HT-29 (cell line): ENCODE data around the gene SUGP1. TPM values are rescaled to one million over a fixed set of nuclear protein-coding genes. Genes with fewer than 3 reads are reported as not detected.
"Not testable (repeated sequence)": the region's sequence is repeated elsewhere in the genome, so short reads cannot be mapped to it uniquely, and the experiment has no call there.

ENCODE experiments used
- DNase-seq: peaks from one replicate; pipeline ENCODE4 v3.0.0-alpha.2; 2015; ENCODE audit warnings: low spot score
- total RNA-seq: library from RNA; depleted of rRNA; stranded (reverse); fragments of >200 nt; shearing (Covaris generic); gene quantifications from 2 replicates; pipeline ENCODE4 v1.2.3, GENCODE V29; 2014; rRNA removed

SUGP1 gene, protein sequence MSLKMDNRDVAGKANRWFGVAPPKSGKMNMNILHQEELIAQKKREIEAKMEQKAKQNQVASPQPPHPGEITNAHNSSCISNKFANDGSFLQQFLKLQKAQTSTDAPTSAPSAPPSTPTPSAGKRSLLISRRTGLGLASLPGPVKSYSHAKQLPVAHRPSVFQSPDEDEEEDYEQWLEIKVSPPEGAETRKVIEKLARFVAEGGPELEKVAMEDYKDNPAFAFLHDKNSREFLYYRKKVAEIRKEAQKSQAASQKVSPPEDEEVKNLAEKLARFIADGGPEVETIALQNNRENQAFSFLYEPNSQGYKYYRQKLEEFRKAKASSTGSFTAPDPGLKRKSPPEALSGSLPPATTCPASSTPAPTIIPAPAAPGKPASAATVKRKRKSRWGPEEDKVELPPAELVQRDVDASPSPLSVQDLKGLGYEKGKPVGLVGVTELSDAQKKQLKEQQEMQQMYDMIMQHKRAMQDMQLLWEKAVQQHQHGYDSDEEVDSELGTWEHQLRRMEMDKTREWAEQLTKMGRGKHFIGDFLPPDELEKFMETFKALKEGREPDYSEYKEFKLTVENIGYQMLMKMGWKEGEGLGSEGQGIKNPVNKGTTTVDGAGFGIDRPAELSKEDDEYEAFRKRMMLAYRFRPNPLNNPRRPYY
- total RNA-seq: 27.8 and 35.2 TPM in 2 replicates

DNA sequence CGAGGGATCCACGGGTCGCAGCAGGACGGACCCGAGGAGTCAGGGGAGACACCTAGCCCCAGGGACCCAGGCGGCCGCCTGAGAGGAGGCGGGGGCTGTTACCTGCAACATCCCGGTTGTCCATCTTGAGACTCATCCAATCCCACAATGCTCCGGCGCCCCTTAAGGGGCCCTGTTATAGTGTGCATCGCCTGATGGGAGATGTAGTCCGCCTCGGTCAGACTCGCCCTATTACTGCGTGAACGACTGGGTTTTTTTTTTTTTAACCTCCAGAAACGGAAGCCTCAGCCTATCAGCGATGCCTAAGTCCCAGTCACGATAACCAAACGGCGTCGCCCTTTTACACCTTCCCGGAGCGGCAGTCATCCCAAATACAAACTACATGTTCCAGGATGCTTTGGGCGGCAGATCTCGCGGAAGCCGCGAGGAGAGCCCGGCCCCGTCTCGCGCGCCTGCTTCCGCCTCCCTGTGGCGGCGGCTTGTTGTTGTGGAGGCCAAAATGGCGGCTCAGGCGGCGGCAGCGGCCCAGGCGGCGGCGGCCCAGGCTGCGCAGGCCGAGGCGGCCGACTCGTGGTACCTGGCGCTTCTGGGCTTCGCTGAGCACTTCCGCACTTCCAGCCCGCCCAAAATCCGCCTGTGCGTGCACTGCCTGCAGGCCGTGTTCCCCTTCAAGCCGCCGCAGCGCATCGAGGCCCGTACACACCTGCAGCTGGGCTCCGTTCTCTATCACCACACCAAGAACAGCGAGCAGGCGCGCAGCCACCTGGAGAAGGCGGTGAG is at the start of gene SUGP1, which contains the start of gene MAU2:
TSS of gene SUGP1 (minus strand) at position 149 of the 780 bp plus-strand sequence. CDS start at position 136, 13 bp downstream.
TSS of gene MAU2 (plus strand) at position 469 of the 780 bp plus-strand sequence. CDS start at position 500, 31 bp downstream.
- peak; percentile 84 for DNase-seq

DNA sequence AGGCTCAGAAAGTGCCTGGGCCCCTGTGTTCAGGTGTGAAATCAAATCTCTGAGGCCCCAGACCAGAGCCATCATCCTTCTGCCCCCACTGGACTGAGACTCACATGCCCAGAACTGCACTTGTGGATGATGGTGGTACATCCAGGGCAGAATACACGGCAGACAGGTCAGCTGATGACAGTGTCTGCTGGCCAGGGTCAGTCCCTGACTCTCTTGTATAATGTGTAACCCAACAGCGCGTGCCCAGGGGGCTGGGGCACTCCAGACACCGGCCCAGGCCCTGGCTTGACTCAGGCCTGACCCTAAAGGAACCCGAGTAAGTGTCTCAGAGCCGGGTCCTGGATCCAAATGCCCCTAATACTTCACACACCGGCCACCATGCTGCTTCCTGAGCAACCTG is 47.8 kb upstream of the SUGP1 start:
- DNase-seq: no peak

DNA sequence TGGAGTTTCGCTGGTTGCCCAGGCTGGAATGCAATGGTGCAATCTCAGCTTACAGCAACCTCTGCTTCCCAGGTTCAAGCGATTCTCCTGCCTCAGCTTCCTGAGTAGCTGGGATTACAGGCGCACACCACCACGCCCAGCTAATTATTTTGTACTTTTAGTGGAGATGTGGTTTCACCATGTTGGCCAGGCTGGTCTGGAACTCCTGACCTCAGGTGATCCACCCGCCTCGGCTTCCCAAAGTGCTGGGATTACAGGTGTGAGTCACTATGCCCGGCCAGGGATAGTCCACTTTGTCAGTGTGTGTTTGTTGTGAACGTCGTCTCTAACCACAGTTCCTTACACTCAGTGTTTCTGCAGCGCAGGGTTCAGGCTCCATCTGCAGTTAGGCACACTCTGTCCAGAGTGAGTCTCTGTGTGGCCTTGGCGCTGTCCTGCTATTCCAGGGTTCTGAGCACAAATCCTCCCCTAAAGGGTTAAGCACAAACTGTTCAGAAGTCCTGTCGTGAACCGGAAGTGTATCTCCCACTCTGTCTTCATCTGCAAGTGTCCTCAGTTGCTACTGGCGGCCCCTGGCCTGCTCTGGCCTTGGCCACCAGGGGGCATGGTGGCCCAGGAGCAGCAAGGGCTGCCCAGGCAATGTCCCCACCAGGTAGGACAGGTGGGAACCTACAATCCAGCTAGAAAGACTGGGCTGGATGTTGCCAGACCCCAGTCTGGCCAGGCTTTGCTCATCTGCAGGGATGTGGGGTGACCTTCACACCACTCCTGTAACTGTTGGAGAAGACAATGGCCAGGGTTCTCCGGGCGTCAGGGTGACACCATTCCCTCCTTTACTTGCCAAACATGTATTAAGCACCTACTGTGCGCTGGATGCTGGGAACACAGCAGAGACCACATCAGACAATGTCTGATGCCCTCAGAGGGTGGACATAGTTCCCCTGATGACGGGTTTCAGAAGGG is 46.4 kb upstream of the SUGP1 start:
- DNase-seq: peak; percentile 87

DNA sequence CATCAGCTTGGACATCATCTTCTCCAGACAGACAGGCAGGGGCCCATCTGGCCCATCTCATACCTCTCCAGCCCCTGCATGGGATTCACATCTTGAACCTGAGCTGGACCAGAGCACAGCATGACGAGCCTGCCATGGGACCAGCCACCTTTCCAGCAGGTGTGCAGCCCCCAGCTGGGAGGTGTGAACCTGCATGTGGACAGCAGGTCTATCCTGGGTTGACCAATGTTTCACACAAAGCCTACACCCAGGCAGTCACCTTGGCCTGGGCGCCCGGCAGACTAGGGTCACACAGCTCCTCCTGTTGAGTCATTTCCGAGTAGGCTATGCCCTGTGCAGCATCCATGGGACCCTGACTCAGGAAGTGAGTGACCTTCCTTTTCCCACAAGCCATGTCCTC is 41.8 kb upstream of the SUGP1 start:
- no peak for DNase-seq

DNA sequence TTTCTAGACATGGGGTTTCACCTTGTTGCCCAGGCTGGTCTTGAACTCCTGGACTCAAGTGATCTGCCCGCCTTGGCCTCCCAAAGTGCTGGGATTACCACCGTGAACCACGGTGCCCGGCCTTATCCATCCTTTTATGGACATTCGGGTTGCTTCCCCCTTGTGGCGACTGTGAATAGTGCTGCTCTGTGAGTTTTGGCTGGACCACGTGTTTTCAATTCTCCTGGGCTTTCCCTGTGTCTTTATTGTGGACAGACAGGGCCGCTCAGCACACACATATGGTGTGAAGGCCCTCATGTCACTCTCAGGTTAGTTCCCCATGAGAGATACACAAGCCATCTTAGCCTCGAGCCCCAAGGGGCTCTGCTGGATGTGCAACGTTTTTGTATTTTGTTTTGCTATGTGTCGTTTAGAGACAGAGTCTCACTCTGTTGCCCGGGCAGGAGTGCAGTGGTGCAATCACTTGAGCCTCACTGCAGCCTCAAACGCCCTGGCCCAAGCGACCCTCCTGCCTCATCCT is 40.8 kb upstream of the SUGP1 start:
- peak; percentile 84 for DNase-seq

DNA sequence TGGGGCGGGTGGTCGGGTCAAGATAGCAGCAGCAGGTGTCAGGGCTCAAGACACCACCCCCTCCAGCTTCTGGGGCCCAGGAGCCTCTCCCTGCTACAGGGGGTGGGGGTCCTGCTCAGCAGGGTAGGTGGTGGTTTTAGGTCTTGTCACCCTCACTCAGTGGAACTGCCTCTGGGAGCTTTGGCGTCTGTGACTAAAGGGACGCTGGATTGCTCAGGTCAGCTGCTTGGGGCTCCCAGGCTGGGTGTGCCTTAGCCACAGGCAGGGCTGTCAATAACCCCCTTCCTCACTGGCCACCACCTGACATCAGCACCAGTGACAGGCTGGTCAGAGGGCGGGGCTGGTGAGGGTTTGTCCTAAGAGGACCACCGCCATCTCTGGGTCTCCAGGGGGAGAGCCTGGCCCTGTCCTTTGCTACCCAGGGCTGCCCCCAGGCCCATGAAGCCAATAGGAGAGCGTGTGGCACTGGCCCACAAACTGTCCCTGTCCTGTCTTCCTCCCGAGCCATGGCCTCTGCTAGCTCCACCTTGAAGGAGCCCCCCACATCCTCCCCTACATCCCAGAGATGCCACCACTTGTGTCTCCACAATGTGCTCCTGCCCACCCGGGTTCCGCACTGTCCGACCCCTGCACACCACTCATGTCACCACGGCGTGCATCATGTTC is 36.7 kb upstream of the SUGP1 start:
- no peak for DNase-seq

DNA sequence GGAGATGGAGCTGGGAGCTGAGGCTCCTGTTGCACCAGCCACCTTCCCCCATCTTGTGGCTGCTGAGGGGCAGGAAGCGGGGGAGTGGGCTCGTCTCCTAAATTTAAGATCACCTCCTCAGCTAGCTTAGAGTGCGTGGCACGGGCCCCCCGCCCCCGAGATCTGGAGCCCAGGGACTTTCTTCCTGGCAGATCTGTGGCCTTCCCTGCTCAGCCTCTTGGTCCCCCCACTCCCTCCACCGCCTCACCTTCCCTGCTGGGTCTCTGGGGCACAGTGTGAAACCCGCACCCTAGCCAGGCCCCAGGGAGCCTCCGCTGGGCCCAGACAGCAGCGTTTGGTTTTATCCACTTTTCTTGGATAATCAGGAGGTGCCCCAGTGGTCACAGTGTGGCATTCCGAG is 36.2 kb upstream of the SUGP1 start:
- DNase-seq: no peak

DNA sequence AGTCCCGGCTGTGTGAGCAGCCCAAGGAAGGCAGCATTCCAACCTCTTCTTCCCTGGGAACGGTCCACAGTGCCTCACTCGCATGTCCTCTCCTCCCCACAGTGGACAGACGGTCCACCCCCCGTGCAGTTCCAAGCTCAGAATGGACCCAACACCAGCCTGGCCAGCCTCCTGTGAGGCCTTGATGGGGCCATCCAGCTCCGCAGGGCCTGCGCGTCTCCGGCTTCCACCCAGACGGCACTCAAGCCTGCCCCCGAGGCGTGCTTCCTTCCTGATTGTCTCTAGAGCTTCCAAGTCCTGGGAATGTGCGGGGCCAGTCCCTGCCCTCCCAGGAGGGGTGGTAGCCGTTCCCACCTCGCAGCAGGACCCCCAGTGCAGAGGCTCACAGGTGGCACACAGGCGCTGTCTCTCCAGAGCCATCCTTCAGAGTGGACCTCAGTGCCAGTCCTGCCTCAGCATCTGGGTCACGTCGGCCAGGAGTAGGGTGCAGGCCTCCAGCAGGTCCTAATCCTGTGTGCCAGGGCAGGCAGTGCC is 35.4 kb upstream of the SUGP1 start:
- DNase-seq: no peak

DNA sequence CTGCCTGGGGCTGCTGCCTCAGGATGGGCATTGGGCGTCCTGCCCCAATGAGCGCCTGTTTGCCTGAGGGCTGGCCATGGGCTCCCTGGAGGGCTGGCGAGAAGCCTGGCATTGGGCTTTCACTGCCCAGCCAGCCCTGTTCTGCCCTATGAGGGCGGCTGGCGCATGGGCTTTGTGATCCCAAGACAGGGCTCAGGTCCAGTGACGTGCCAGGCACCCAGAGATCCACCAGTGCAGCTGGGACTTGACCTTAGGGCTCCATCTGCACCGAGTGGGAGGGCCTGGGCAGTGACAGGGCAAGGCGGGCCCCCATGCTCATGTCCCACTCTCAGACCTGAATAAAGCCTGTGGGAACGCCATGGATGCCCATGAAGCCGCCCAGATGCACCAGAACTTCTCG is 34.6 kb upstream of the SUGP1 start:
- no peak for DNase-seq

DNA sequence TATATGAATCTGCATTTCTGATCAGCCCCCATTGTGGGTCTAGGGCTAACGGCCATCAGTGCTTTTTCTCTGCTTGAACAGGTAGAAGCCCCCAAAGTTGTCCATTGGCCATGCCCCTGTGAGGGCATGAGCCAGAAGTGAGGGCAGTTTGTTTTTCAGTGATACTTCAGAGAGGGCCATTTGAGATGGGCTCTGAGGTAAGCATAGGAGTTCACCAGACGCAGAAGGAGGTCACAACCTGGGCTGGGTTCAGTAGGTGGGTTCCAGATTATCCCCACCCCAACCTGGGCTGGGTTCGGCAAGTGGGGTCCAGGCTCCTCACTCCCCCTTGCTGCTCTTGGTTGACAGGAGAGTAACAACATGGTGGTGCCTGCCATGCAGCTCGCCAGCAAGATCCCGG is 33.7 kb upstream of the SUGP1 start:
- no peak for DNase-seq

DNA sequence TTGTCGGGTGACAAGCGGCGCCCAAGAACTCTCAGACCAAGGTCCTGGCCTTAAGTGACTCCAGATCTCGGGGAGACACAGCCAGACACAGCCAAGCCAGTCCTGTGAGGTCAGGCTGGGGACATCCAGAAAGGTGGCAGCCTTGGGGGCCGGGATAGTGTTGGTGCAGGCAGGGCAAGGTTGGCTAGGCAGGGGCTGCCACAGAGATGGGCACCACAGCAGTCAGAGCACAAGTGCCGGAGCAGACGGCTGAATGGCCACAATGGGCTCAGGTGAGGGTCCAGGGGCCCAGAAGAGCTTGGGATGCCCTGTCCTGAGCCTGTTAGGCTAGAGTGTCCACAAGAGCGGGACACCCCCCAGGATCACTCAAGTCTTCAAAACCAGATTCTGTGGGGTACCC is 32.5 kb upstream of the SUGP1 start:
- no peak for DNase-seq

DNA sequence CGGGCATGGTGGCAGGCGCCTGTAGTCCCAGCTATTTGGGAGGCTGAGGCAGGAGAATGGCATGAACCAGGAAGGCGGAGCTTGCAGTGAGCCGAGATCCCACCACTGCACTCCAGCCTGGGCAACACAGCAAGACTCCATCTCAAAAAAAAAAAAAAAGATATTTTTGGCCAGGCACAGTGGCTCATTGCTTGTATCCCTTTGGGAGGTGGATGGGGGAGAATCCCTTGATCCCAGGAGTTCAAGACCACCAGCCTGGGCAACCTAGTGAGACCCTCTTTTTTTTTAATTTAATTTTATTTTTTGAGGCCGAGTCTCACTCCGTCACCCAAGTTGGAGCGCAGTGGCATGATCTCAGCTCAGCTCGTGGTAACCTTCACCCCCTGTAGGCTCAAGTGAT is 30.4 kb upstream of the SUGP1 start:
- DNase-seq: not testable (repeated sequence)

DNA sequence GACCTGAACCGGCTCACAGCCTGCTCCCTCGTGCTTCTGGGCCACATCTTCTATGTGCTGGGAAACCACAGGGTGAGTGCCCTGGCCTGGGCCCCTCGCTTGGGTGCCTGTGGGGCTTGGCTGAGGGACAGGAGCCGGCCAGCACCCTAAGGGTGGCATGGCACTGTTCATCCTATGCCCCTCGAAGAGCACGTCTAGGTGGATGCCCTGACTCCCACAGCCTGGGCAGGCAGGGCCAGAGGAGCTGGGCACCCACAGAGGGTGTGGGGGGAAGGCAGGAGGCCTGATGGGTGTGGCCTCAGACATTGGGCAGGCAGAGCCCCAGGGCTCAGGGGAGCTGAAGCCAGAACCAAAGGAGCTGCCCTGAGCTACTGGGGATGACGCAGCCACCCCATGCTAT is 29.1 kb upstream of the SUGP1 start:
- DNase-seq: no peak

DNA sequence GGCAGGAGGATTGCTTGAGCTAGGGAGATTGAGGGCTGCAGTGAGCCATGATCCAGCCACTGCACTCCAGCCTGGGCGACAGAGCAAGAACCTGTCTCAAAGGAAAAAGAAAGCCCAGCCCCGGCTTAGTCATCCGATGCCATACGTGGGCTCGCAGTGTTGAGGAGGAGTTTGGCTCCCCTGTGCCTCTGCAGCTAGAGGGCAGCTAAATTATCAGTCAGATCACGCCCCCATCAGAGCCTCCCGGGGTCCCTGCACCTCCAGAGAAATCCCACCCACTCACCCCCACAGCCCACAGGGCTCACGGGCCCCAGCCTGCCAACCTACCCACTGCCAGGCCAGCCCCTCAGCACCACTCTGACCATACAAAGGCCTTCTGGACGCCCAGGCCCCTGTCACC is 28.0 kb upstream of the SUGP1 start:
- DNase-seq: no peak

DNA sequence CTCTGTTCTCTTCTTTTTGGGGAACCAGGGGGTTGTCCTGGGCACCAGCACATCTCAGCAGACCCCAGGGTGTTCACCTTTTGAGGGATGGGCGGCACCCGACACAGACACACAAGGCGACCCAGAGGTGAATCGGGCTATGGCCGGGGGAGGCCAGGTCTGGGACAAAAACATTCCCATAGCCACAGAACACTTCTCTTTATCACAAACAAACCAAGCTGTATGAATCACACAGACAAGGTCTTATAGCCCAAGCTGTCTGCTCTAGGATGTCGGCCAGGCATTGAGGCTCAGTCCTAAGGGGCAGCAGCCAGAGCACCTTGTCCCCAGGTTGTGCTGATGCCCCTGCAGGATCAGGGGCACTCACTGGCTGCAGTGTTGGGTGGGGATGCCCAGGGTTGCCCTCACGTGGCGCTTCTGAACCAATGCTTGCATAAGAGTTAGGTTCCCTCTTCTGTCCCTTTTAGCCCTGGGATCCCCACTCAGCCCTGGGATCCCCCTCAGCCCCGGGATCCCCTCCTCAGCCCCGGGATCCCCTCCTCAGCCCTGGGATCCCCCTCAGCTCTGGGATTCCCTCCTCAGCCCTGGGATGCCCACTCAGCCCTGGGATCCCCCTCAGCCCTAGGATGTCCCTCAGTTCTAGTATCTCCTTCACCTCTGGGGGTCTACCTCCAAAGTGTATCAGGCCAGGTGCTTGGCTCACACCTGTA is 27.2 kb upstream of the SUGP1 start:
- DNase-seq: no peak

DNA sequence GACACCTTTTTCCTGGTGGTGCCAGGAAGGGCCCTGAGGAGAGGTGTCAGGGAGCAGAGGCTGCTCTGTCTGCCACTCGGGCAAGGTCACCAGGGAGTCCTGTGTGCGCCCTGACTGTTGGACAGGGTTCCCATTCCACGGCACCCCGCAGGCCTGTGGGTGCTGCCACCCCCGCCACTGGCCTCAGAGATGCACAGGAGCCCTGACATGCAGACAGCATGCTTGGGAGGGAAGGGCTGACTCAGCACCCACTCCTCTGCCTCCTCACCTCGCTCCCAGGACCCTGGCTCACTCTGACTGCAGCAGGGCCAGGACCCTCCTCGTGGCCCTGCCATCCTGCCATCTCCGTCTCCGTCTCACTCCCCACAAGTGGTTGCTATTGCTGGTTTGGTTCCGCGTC is 25.7 kb upstream of the SUGP1 start:
- no peak for DNase-seq

DNA sequence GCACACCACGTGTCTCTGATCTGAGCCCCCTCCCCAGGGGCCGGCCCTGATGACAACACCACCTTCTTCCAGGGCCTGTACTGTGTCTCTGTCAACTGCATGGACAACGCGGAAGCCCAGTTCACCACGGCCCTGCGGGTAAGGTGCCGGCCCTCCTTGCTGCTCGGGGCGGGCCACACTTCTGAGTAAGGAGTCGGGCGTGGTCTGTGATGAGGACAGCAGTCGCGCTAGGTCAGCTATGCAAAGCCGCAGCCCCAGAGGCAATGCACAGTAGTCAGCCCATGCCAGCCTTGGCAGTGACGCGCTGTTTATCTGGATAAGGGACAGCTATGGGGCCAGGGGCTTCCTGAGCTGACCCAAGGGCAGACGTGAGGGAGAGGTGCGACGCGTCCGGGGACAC is 24.9 kb upstream of the SUGP1 start:
- no peak for DNase-seq

DNA sequence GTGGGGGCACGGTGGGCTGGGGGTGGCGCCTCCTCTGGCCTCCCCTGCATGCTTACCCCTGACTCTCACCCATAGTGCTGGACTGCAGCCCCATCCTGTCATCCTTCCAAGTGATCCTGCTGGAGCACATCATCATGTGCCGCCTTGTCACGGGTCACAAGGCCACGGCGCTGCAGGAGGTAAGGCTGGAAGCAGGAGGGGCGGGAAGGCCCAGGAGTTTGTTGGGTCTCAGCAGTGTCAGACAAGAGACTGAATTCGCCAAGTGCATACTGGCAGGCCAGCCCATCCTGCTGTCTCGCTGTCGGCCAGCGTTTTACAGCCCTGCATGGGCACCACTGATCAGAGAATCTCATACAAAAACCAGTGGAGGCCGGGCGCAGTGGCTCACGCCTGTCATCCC is 23.5 kb upstream of the SUGP1 start:
- no peak for DNase-seq

DNA sequence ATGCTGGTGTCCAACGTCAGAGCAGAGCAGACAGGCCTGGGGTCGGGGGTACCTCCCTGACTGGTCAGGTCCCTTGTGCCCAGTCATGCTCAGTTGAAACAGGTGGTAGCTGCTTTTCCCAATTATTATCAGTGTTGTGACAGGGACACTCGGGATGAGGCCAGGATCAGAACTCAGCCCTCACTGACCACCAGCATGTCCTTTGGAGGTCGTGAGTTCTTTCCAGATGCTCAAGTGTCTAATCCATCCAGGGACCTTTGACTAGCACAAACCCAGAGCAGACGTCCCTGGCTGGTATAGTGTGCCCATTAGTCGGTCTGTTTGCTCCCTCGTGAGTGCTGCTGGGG is 22.7 kb upstream of the SUGP1 start:
- DNase-seq: no peak
